B cell (primary cell): ENCODE data around the gene TUBA3C. TPM values are rescaled to one million over a fixed set of nuclear protein-coding genes. Genes with fewer than 3 reads are reported as not detected.

Experiments
- ATAC-seq: fragments of 200-7000 bp; cut with Tn5 transposase; one replicate; pipeline ENCODE4 v1.10.0; 2021; ENCODE audit warnings: low read depth, mild to moderate bottlenecking, moderate number of reproducible peaks, moderate library complexity
- CTCF ChIA-PET: fragments of 350-600 bp; sonication (Branson Sonifier 250); formaldehyde crosslinking; loops from one replicate; lab custom pipeline; 2021; ENCODE audit warnings: antibody characterized with exemption, inconsistent platforms; lab: Charles Lee
- POLR2A ChIA-PET: fragments of 350-600 bp; sonication (Branson Sonifier 250); formaldehyde crosslinking; loops from one replicate; lab custom pipeline; 2021; ENCODE audit warnings: antibody characterized with exemption; lab: Charles Lee
- DNase-seq: peaks from one replicate; pipeline ENCODE4 v3.0.0; 2013
- H2AFZ ChIP-seq: 2 replicates; pipeline ENCODE4 v1.6.1; 2012; ENCODE audit warnings: mild to moderate bottlenecking, low read depth, low read length; ENCODE audit not compliant: insufficient read depth, poor library complexity, severe bottlenecking
- H3K27ac ChIP-seq, 2 donors: 1 replicate in 1 of 2; 2 replicates in 1 of 2; pipeline ENCODE4 v1.5.1; 2012 to 2013; ENCODE audit warnings: low read length in 2 of 2, mild to moderate bottlenecking in 2 of 2, moderate library complexity in 1 of 2
- H3K27me3 ChIP-seq, 4 experiments: fragments of 200-600 bp in 1 of 4; sonication (generic) in 1 of 4; replicated peaks in 1 of 4; 1 replicate in 2 of 4; 2 replicates in 2 of 4; pipeline versions ENCODE4 v1.6.1 to v1.7.0; 2013 to 2016; ENCODE audit warnings: low read length in 3 of 4, mild to moderate bottlenecking in 2 of 4, mixed read lengths in 1 of 4, moderate library complexity in 1 of 4; ENCODE audit not compliant: insufficient read depth in 4 of 4, control insufficient read depth in 3 of 4; ENCODE audit errors: control extremely low read depth in 1 of 4
- H3K36me3 ChIP-seq, 2 experiments: replicated peaks in 1 of 2; 1 replicate in 1 of 2; 2 replicates in 1 of 2; pipeline versions ENCODE4 v1.6.1 to v1.7.1; 2013; ENCODE audit warnings: low read length in 1 of 2; ENCODE audit not compliant: insufficient read depth in 2 of 2, control insufficient read depth in 1 of 2; ENCODE audit errors: control extremely low read depth in 1 of 2, extremely low read depth in 1 of 2
- H3K4me1 ChIP-seq, 2 donors: fragments of 200-600 bp in 1 of 2; sonication (generic) in 1 of 2; 1 replicate in 1 of 2; 2 replicates in 1 of 2; pipeline versions ENCODE4 v1.5.1 to v1.6.1; 2013 to 2017; ENCODE audit warnings: low read length in 2 of 2; ENCODE audit not compliant: control insufficient read depth in 2 of 2, insufficient read depth in 2 of 2
- H3K4me2 ChIP-seq: replicated peaks from 2 replicates; pipeline ENCODE3; 2012; ENCODE audit warnings: mild to moderate bottlenecking, low read depth, low read length; ENCODE audit not compliant: poor library complexity, severe bottlenecking
- H3K4me3 ChIP-seq, 5 experiments: fragments of 200-600 bp in 1 of 5; sonication (generic) in 1 of 5; 1 replicate in 3 of 5; 2 replicates in 2 of 5; pipeline versions ENCODE4 v1.5.1 to v1.7.0; 2011 to 2016; ENCODE audit warnings: low read length in 4 of 5, mild to moderate bottlenecking in 4 of 5, low read depth in 2 of 5, control low read depth in 1 of 5, moderate library complexity in 1 of 5; ENCODE audit not compliant: insufficient read depth in 1 of 5; ENCODE audit errors: control extremely low read depth in 1 of 5, extremely low read depth in 1 of 5
- H3K79me2 ChIP-seq: fragments of 200-600 bp; sonication (generic); one replicate; pipeline ENCODE4 v1.6.0; 2016; ENCODE audit warnings: low read length; ENCODE audit not compliant: control insufficient read depth, insufficient read depth
- H3K9ac ChIP-seq: fragments of 200-600 bp; sonication (generic); 2 replicates; pipeline ENCODE4 v1.6.1; 2017; ENCODE audit warnings: mild to moderate bottlenecking, low read length, moderate library complexity
- H3K9me3 ChIP-seq, 3 donors: one replicate each; pipeline versions ENCODE4 v1.6.1 to v1.7.1; 2013; ENCODE audit warnings: low read length in 2 of 3; ENCODE audit not compliant: control insufficient read depth in 2 of 3, insufficient read depth in 1 of 3; ENCODE audit errors: control extremely low read depth in 1 of 3
- H4K20me1 ChIP-seq: 2 replicates; pipeline ENCODE4 v1.6.0; 2012; ENCODE audit warnings: mild to moderate bottlenecking, low read length; ENCODE audit not compliant: insufficient read depth, control insufficient read depth, poor library complexity, severe bottlenecking
- H3K27ac Mint-ChIP-seq: one replicate; pipeline ENCODE4 v1.8.0; 2021; ENCODE audit warnings: mixed read lengths
- H3K27me3 Mint-ChIP-seq: one replicate; pipeline ENCODE4 v1.8.0; 2021; ENCODE audit warnings: mixed read lengths
- H3K4me1 Mint-ChIP-seq: one replicate; pipeline ENCODE4 v1.8.0; 2021; ENCODE audit warnings: mixed read lengths
- H3K4me3 Mint-ChIP-seq: one replicate; pipeline ENCODE4 v1.8.0; 2021; ENCODE audit warnings: mixed read lengths
- H3K9me3 Mint-ChIP-seq: one replicate; pipeline ENCODE4 v1.8.0; 2022; ENCODE audit warnings: mixed read lengths; ENCODE audit not compliant: insufficient read depth
- EZH2 ChIP-seq: IDR thresholded peaks from 2 replicates; pipeline ENCODE4 v1.6.1; 2012; ENCODE audit warnings: borderline replicate concordance, low read depth, mild to moderate bottlenecking, moderate library complexity, low read length; ENCODE audit not compliant: insufficient read depth, poor library complexity, severe bottlenecking
- WGBS: methylation state at CpG from one replicate; pipeline ENCODE4 v1.1.5; 2013; ENCODE audit warnings: missing lambda C conversion rate; ENCODE audit not compliant: insufficient coverage; 5-methylcytosine and 5-hydroxymethylcytosine counted together
- intact Hi-C: fragments of 100-400 bp; cut with micrococcal nuclease; formaldehyde crosslinking; loops from one replicate; pipeline ENCODE4 v1.10.0; 2022
- polyA plus RNA-seq: library from polyadenylated mRNA; depleted of rRNA; stranded (reverse); fragments of >200 nt; gene quantifications from 2 replicates; pipeline ENCODE4 v1.2.3, GENCODE V29; 2012
- total RNA-seq, 2 donors: library from RNA; stranded (reverse); fragments of 120-200 nt in 1 of 2; gene quantifications; 1 replicate in 1 of 2; 2 replicates in 1 of 2; pipeline versions ENCODE4 v1.2.3 to v1.2.4, GENCODE V29; 2013 to 2022
- TF ChIP-seq, protein P1 (sequence below): fragments of 200-600 bp; IDR thresholded peaks from one replicate; pipeline ENCODE4 v1.8.0; 2022; ENCODE audit warnings: antibody characterized with exemption, mild to moderate bottlenecking

TUBA3C gene
- total and polyA plus RNA-seq, 2 donors (not counting 1 experiment from before 2014, with no cell fraction given) = not detected

- Mint-ChIP-seq H3K27ac (no peak overlapping the region), H3K27me3 (no peaks in the 10 kb centered on the region), H3K9me3 (no peaks in the 10 kb centered on the region), H3K4me3 (no peak overlapping the region), H3K4me1 (no peaks in the 10 kb centered on the region)
- H3K79me2 ChIP-seq = no peaks in the 10 kb centered on the region
- ChIA-PET CTCF (no interaction called here), POLR2A (no interaction called here)
- H3K4me1 ChIP-seq = no peaks in the 10 kb centered on the region
- no peak for DNase-seq
- H2AFZ ChIP-seq = no peak overlapping the region
- no peak overlapping the region for H3K4me3 ChIP-seq
- 76% methylated on average over 8 of the region's 9 CpGs for WGBS
- H3K9me3 ChIP-seq = peaks cover 0 to 27% (median 0%) of the 10 kb centered on the region in 3 donors
- intact Hi-C loops = no loop called here
- H3K27me3 ChIP-seq = no peaks in the 10 kb centered on the region
- TF ChIP-seq EZH2 = no peak
- TF ChIP-seq, protein P1, sequence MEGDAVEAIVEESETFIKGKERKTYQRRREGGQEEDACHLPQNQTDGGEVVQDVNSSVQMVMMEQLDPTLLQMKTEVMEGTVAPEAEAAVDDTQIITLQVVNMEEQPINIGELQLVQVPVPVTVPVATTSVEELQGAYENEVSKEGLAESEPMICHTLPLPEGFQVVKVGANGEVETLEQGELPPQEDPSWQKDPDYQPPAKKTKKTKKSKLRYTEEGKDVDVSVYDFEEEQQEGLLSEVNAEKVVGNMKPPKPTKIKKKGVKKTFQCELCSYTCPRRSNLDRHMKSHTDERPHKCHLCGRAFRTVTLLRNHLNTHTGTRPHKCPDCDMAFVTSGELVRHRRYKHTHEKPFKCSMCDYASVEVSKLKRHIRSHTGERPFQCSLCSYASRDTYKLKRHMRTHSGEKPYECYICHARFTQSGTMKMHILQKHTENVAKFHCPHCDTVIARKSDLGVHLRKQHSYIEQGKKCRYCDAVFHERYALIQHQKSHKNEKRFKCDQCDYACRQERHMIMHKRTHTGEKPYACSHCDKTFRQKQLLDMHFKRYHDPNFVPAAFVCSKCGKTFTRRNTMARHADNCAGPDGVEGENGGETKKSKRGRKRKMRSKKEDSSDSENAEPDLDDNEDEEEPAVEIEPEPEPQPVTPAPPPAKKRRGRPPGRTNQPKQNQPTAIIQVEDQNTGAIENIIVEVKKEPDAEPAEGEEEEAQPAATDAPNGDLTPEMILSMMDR = no peak
- no peak overlapping the region for H3K4me2 ChIP-seq
- no peak overlapping the region for H3K27ac ChIP-seq
- H3K36me3 ChIP-seq = no peaks in the 10 kb centered on the region
- no peaks in the 10 kb centered on the region for H4K20me1 ChIP-seq
- ATAC-seq = no peak
- H3K9ac ChIP-seq = no peak overlapping the region
Measured at GRCh38 chr13:19172007-19172646, 9.5 kb downstream of the TUBA3C start.

DNA sequence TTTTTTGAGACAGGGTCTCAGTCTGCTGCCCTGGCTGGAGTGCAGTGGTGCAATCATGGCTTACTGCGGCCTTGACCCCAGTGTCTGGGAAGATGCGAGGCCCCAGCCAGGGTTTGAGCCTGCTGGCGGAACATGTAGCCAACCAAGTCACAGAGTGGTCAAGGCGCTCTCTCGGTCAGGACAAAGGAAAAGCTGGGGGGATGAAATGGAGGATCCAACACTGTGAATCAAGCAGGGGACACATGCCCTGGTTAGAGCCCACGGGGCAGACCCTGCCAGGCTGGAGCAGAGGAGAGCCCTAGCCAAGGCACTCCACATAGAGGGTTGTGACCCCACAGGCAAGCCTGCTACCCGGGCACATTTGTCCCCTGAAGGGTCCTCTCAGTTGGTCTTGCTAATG, 10.1 kb downstream of the TUBA3C start:
- Histone ChIP-seq H2AFZ (no peak overlapping the region), H3K9ac (no peak overlapping the region), H3K9me3 (peaks cover 0 to 33% (median 0%) of the 10 kb centered on the region in 3 donors), H3K4me2 (no peak overlapping the region), H3K4me1 (no peaks in the 10 kb centered on the region), H4K20me1 (no peaks in the 10 kb centered on the region), H3K36me3 (no peaks in the 10 kb centered on the region), H3K79me2 (no peaks in the 10 kb centered on the region), H3K4me3 (no peak overlapping the region), H3K27ac (no peak overlapping the region), H3K27me3 (no peaks in the 10 kb centered on the region)
- ChIA-PET POLR2A (no interaction called here), CTCF (no interaction called here)
- Mint-ChIP-seq H3K4me1 (no peaks in the 10 kb centered on the region), H3K27ac (no peak overlapping the region), H3K9me3 (no peaks in the 10 kb centered on the region), H3K27me3 (no peaks in the 10 kb centered on the region), H3K4me3 (no peak overlapping the region)
- TF ChIP-seq EZH2 = no peak
- TF ChIP-seq, protein P1 = no peak
- intact Hi-C loops = no loop called here
- 89% methylated on average over 7 of the region's 7 CpGs for WGBS
- DNase-seq (no peak), ATAC-seq (no peak)
